OCI-LY1 (cell line): ENCODE data around the gene LIPC.

Experiments
- CTCF ChIP-seq: fragments of 200-600 bp; sonication (generic), shearing (Covaris generic); IDR thresholded peaks from 2 replicates; pipeline ENCODE4 v1.5.1; 2017; ENCODE audit warnings: mild to moderate bottlenecking, antibody characterized with exemption, low read length, moderate library complexity, mixed read lengths
- EZH2 ChIP-seq: fragments of 200-600 bp; sonication (generic), shearing (Covaris generic); IDR thresholded peaks from 2 replicates; pipeline ENCODE4 v1.8.0; 2017; ENCODE audit warnings: borderline replicate concordance, mixed run types, mild to moderate bottlenecking, antibody characterized with exemption, low read length, moderate library complexity, mixed read lengths

- TF ChIP-seq CTCF (no peak), EZH2 (no peak)
These were observed 27.8 kb downstream of the LIPC start for GRCh38 chr15:58459560-58459959.
